K562 (cell line): ENCODE measurements around the gene PRELID2. TPM values are rescaled to one million over a fixed set of nuclear protein-coding genes. Genes with fewer than 3 reads are reported as not detected.
A peak's percentile ranks its signal among the peaks of the same experiment; 100 is the strongest.

Experiments
- ASH1L ChIP-seq: fragments of 450-650 bp; IDR thresholded peaks from 2 replicates; pipeline ENCODE4 v1.6.1; 2018; ENCODE audit warnings: borderline replicate concordance, mild to moderate bottlenecking, low read depth; ENCODE audit not compliant: partially characterized antibody
- ATF1 ChIP-seq, 2 experiments: fragments of 450-650 bp in 1 of 2; IDR thresholded peaks; 2 replicates each; pipeline ENCODE4 v1.6.1; 2016; ENCODE audit warnings: missing compliant biosample characterization in 1 of 2, missing genetic modification characterization in 1 of 2
- CBX1 ChIP-seq: sonication (generic); IDR thresholded peaks from 2 replicates; pipeline ENCODE4 v1.6.1; 2016; ENCODE audit warnings: antibody characterized with exemption, low read depth, mild to moderate bottlenecking
- DACH1 ChIP-seq: fragments of 450-650 bp; IDR thresholded peaks from 2 replicates; pipeline ENCODE4 v1.6.1; 2018; ENCODE audit not compliant: partially characterized antibody
- ELF4 ChIP-seq: fragments of 450-650 bp; formaldehyde crosslinking; IDR thresholded peaks from 2 replicates; pipeline ENCODE4 v1.4.0; 2022; ENCODE audit warnings: missing genetic modification characterization
- HLTF ChIP-seq: fragments of 450-650 bp; IDR thresholded peaks from 2 replicates; pipeline ENCODE4 v1.6.1; 2016
- NCOA4 ChIP-seq: fragments of 450-650 bp; IDR thresholded peaks from 2 replicates; pipeline ENCODE4 v1.6.1; 2018; ENCODE audit warnings: mild to moderate bottlenecking; ENCODE audit not compliant: partially characterized antibody
- SAFB2 ChIP-seq: fragments of 200-400 bp; formaldehyde crosslinking; IDR thresholded peaks from 2 replicates; pipeline ENCODE4 v1.6.1; 2018; ENCODE audit warnings: borderline replicate concordance, low read length, low read depth, moderate library complexity; ENCODE audit not compliant: severe bottlenecking
- SMAD4 ChIP-seq: fragments of 250-450 bp; sonication (Bioruptor Pico); conservative IDR thresholded peaks from 2 replicates; pipeline ENCODE4 v1.8.0; 2021; ENCODE audit warnings: inconsistent platforms, mild to moderate bottlenecking, moderate library complexity
- YY1 ChIP-seq, 3 experiments: IDR thresholded peaks; 2 replicates each; pipeline ENCODE4 v1.6.1; 2011; ENCODE audit warnings: low read length in 2 of 3, mild to moderate bottlenecking in 2 of 3, moderate library complexity in 2 of 3, borderline replicate concordance in 1 of 3, control low read depth in 1 of 3, low read depth in 1 of 3; ENCODE audit not compliant: insufficient read depth in 3 of 3, insufficient replicate concordance in 2 of 3, control insufficient read depth in 1 of 3, insufficient read length in 1 of 3; ENCODE audit errors: extremely low read depth in 1 of 3
- ZKSCAN8 ChIP-seq: fragments of 200-800 bp; sonication (Bioruptor generic); IDR thresholded peaks from 2 replicates; pipeline ENCODE4 v1.6.1; 2016; ENCODE audit warnings: missing genetic modification characterization, missing compliant biosample characterization
- ZNF431 ChIP-seq: sonication (generic); formaldehyde crosslinking; IDR thresholded peaks from 2 replicates; pipeline ENCODE4 v1.8.0; 2022; ENCODE audit warnings: mild to moderate bottlenecking, missing genetic modification reagents
- ZNF696 ChIP-seq: fragments of 250-450 bp; sonication (Bioruptor Pico); conservative IDR thresholded peaks from 2 replicates; pipeline ENCODE4 v1.4.0; 2020; ENCODE audit warnings: mild to moderate bottlenecking, moderate library complexity
- polyA plus RNA-seq, 8 experiments: library from polyadenylated mRNA; depleted of rRNA in 4 of 8; stranded (reverse) in 5 of 8; unstranded in 3 of 8; fragments of >200 nt; fragmentation: Nextera tagmentation in 2 of 8; fragmentation: Illumina TruSeq in 1 of 8; extraction: Ambion mirVana in 2 of 8; extraction: Trizol in 1 of 8; gene quantifications; 2 replicates each; pipeline versions ENCODE4 v1.2.1 to v1.2.3, GENCODE V29; 2011 to 2014; ENCODE audit warnings: inconsistent platforms in 1 of 8, missing spikeins in 1 of 8
- total RNA-seq, 7 experiments: library from RNA; depleted of rRNA in 6 of 7; stranded (reverse); fragments of >200 nt in 6 of 7; fragmentation: Illumina TruSeq in 2 of 7; extraction: Trizol in 2 of 7; gene quantifications; 2 replicates each; pipeline versions ENCODE4 v1.2.1 to v1.2.3, GENCODE V29; 2011 to 2021; ENCODE audit warnings: low replicate concordance in 1 of 7
- TF ChIP-seq, protein P1 (sequence below): fragments of 250-450 bp; sonication (Bioruptor Pico); IDR thresholded peaks from 2 replicates; pipeline ENCODE4 v1.8.0; 2022; ENCODE audit warnings: inconsistent platforms
- TF ChIP-seq, protein P2 (sequence below): fragments of 450-650 bp; IDR thresholded peaks from 2 replicates; pipeline ENCODE4 v1.6.1; 2016; ENCODE audit warnings: low read depth, mild to moderate bottlenecking, moderate library complexity
- TF ChIP-seq, protein P3 (sequence below): sonication (generic); formaldehyde crosslinking; IDR thresholded peaks from 2 replicates; pipeline ENCODE4 v1.8.0; 2022; ENCODE audit warnings: missing genetic modification reagents, mild to moderate bottlenecking, borderline replicate concordance
- TF ChIP-seq, protein P4 (sequence below): fragments of 200-400 bp; formaldehyde crosslinking; IDR thresholded peaks from 2 replicates; pipeline ENCODE4 v1.6.1; 2017; ENCODE audit warnings: mild to moderate bottlenecking, low read depth, low read length, moderate library complexity
- TF ChIP-seq, protein P5 (sequence below): fragments of 450-650 bp; conservative IDR thresholded peaks from 2 replicates; pipeline ENCODE4 v1.6.1; 2016; ENCODE audit warnings: missing genetic modification characterization, low read depth, mild to moderate bottlenecking, control low read depth, missing compliant biosample characterization

PRELID2 gene
- total and polyA plus RNA-seq, 9 of the 15 experiments (the other 6 are each of a cell fraction or from before 2014, with no cell fraction given), result 6.4 to 68.2 (median 28.8) TPM

DNA sequence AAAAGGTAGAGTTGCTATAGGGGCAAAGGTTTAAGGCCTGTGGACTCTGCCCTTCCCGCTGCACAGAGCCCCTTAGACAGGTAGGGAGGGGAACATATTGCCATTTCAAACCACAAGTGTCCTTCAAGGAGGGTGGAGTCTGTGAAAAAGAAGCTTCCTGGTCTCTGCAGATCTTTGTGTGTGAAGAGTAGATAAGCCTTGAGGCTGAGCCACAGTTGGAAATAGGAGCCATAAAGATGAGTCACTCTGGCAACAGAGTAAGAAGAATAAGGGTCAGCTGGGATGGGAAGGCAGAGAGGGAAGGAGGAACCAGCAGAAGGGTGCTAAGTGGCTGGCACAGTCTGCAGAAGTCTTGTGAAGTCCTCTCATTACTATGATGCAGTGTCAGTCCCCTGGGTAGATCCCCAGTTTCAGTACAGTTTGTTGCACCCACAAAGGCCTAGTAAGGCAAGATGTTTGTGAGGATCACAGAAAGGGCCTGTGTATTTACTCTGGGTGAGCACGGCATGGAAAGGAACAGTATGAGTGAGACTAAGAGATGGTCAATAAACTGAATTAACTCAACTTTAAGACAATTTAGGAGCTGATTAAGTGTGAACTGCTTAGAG lies 19.6 kb upstream of the PRELID2 start (continued):
- TF ChIP-seq, protein P1, sequence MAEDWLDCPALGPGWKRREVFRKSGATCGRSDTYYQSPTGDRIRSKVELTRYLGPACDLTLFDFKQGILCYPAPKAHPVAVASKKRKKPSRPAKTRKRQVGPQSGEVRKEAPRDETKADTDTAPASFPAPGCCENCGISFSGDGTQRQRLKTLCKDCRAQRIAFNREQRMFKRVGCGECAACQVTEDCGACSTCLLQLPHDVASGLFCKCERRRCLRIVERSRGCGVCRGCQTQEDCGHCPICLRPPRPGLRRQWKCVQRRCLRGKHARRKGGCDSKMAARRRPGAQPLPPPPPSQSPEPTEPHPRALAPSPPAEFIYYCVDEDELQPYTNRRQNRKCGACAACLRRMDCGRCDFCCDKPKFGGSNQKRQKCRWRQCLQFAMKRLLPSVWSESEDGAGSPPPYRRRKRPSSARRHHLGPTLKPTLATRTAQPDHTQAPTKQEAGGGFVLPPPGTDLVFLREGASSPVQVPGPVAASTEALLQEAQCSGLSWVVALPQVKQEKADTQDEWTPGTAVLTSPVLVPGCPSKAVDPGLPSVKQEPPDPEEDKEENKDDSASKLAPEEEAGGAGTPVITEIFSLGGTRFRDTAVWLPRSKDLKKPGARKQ (CRISPR knock-in tag), result no peak
- TF ChIP-seq NCOA4, result no peak
- TF ChIP-seq CBX1, result no peak
- no peak; the same call in 1 of the 2 replicates for TF ChIP-seq HLTF
- no peak for TF ChIP-seq ATF1 (CRISPR knock-in tag; IDR thresholded peaks at IDR 0.05)
- TF ChIP-seq ATF1 (tag; IDR thresholded peaks at IDR 0.05), result no peak; the same call in none of the 2 replicates
- TF ChIP-seq ZNF431 (CRISPR knock-in tag), result no peak
- TF ChIP-seq, protein P2, sequence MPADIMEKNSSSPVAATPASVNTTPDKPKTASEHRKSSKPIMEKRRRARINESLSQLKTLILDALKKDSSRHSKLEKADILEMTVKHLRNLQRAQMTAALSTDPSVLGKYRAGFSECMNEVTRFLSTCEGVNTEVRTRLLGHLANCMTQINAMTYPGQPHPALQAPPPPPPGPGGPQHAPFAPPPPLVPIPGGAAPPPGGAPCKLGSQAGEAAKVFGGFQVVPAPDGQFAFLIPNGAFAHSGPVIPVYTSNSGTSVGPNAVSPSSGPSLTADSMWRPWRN, result peak; percentile 82
- TF ChIP-seq, protein P3, sequence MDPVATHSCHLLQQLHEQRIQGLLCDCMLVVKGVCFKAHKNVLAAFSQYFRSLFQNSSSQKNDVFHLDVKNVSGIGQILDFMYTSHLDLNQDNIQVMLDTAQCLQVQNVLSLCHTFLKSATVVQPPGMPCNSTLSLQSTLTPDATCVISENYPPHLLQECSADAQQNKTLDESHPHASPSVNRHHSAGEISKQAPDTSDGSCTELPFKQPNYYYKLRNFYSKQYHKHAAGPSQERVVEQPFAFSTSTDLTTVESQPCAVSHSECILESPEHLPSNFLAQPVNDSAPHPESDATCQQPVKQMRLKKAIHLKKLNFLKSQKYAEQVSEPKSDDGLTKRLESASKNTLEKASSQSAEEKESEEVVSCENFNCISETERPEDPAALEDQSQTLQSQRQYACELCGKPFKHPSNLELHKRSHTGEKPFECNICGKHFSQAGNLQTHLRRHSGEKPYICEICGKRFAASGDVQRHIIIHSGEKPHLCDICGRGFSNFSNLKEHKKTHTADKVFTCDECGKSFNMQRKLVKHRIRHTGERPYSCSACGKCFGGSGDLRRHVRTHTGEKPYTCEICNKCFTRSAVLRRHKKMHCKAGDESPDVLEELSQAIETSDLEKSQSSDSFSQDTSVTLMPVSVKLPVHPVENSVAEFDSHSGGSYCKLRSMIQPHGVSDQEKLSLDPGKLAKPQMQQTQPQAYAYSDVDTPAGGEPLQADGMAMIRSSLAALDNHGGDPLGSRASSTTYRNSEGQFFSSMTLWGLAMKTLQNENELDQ (CRISPR knock-in tag), result no peak
- no peak for TF ChIP-seq SAFB2
- TF ChIP-seq ZNF696 (CRISPR knock-in tag), result no peak
- TF ChIP-seq ASH1L, result no peak
- TF ChIP-seq ZKSCAN8 (CRISPR knock-in tag), result no peak
- TF ChIP-seq SMAD4 (CRISPR knock-in tag), result peak; percentile 86
- TF ChIP-seq YY1 (IDR thresholded peaks at IDR 0.05; ENCODE audit: borderline replicate concordance in 1 of 3, control insufficient read depth in 1 of 3, extremely low read depth in 1 of 3, insufficient read depth in 3 of 3, insufficient read length in 1 of 3, insufficient replicate concordance in 2 of 3, low read depth in 1 of 3, low read length in 2 of 3), result peak in 1 of 3 experiments; percentile 51
- TF ChIP-seq ELF4 (CRISPR knock-in tag), result peak; percentile 98
- TF ChIP-seq DACH1, result peak; percentile 91
- TF ChIP-seq, protein P4, sequence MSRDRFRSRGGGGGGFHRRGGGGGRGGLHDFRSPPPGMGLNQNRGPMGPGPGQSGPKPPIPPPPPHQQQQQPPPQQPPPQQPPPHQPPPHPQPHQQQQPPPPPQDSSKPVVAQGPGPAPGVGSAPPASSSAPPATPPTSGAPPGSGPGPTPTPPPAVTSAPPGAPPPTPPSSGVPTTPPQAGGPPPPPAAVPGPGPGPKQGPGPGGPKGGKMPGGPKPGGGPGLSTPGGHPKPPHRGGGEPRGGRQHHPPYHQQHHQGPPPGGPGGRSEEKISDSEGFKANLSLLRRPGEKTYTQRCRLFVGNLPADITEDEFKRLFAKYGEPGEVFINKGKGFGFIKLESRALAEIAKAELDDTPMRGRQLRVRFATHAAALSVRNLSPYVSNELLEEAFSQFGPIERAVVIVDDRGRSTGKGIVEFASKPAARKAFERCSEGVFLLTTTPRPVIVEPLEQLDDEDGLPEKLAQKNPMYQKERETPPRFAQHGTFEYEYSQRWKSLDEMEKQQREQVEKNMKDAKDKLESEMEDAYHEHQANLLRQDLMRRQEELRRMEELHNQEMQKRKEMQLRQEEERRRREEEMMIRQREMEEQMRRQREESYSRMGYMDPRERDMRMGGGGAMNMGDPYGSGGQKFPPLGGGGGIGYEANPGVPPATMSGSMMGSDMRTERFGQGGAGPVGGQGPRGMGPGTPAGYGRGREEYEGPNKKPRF, result no peak
- TF ChIP-seq, protein P5, sequence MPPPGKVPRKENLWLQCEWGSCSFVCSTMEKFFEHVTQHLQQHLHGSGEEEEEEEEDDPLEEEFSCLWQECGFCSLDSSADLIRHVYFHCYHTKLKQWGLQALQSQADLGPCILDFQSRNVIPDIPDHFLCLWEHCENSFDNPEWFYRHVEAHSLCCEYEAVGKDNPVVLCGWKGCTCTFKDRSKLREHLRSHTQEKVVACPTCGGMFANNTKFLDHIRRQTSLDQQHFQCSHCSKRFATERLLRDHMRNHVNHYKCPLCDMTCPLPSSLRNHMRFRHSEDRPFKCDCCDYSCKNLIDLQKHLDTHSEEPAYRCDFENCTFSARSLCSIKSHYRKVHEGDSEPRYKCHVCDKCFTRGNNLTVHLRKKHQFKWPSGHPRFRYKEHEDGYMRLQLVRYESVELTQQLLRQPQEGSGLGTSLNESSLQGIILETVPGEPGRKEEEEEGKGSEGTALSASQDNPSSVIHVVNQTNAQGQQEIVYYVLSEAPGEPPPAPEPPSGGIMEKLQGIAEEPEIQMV, result no peak
